ENCODE measurements around the gene NDUFA3.

Gene NDUFA3

DNA sequence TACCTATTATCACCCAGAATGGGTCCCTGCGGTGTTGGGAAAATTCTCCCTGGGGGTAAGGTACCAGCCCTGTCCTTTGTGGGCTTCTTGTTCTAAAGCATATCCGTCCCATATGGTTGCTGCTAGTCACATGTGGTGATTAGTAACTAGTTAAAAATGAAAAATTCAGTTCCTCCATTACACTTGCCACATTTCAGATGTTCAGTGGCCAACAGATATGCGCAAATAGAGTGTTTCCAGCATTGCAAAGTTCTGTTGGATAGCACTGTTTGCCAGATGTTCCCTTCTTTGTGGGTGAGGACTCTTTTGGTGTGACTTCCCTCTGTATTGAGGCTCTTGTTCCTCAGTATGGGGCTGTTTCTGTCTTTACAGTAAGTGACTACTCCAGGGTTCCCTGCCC, 38.7 kb downstream of the NDUFA3 start:
- no peak for DNase-seq

- DNase-seq: no peak
Measured at GRCh38 chr19:54142166-54142780, 39.6 kb downstream of the NDUFA3 start.

DNA sequence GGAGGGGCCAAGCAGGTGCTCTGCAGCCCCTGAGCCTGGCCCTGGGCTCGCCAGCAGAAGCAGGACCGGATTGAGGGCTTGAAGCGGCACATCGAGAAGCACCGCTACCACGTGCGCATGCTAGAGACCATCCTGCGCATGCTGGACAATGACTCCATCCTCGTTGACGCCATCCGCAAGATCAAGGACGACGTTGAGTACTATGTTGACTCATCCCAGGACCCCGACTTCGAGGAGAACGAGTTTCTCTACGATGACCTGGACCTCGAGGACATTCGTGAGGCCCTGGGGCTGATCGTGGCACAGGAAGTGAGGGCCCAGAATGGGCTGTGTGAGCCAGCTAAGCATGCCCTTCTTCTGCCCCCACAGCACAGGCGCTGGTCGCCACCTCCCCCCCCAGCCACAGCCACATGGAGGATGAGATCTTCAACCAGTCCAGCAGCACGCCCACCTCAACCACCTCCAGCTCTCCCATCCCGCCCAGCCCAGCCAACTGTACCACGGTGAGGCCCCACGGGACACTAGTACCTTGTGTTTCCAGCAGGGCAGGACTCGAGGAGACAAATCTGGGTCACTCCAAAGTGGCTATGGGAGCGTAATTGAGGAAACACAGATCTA, 43.0 kb downstream of the NDUFA3 start:
- DNase-seq: no peak

- DNase-seq: no peak
Measured at GRCh38 chr19:54147676-54148075, 45.0 kb downstream of the NDUFA3 start.

GRCh38 chr19:54148158-54148557, 45.5 kb downstream of the NDUFA3 start:
- DNase-seq: no peak

DNA sequence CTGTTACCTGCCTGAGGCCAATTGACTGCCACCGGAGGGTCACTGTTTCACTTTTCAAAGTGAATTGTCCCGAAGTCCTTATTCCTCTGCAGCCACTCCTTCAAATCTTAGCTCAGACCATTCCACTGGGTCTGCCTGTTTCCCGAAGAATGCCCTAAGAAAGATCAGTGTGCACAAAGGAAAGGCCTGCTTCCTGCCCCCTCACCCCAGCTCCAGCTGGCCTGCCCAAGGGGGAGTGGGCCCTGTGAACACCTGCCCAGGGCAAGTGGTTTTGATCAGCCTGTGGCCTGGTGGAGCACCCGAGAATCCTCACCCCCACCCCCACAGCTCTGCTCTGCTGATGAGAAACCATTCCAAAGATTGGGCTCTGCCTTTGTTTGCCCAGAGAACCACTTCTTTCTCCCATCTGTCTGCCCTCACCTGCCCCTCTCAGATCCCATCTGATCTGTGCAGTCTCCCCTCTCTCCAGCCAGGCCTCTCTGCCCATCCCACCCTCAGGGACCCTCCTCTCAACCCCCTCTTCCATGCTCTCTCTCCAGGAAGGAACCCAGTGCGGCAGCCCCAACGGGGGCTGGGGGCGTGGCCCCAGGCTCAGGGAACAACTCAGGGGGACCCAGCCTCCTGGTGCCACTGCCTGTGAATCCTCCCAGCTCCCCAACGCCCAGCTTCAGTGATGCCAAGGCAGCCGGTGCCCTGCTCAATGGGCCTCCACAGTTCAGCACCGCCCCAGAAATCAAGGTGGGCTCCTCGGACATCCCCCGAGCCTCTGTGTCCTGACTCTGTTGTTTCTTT, 46.6 kb downstream of the NDUFA3 start:
- DNase-seq: no peak

- no peak for DNase-seq
Measured at GRCh38 chr19:54151362-54152035, 48.8 kb downstream of the NDUFA3 start.

- DNase-seq: no peak
Measured at GRCh38 chr19:54152267-54152666, 49.6 kb downstream of the NDUFA3 start.

DNA sequence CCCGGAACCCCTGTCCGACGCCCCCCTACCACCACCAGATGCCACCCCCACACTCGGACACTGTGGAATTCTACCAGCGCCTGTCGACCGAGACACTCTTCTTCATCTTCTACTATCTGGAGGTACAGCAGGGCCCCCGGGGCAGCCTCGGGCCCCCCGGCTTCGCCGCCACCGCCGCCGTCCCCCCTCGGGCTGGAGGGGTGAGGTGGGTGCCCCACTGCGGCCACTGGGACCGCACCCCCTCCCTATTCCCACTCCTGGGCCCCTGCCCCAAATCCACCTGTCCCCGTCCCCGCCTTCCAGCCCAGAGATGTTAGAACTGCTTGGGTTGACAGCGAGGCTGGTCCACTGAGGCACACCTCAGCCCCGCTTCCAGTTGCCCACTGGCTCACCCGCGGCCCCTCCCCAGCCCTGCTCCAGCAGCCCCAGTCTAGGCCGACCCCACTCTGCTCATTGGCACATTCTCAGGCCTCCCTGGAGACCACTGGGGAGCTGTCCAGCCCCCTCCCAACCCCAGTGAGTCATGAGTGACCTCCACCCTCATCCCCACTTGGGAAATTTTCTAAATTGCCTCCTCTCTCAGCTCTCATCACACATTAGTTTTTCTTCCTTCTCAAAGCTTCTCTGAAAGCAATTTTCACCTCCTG, 50.3 kb downstream of the NDUFA3 start:
- no peak for DNase-seq

GRCh38 chr19:54153731-54154326, 51.2 kb downstream of the NDUFA3 start:
- no peak for DNase-seq

- no peak for DNase-seq
Measured at GRCh38 chr19:54154603-54155345, 52.1 kb downstream of the NDUFA3 start.

DNA sequence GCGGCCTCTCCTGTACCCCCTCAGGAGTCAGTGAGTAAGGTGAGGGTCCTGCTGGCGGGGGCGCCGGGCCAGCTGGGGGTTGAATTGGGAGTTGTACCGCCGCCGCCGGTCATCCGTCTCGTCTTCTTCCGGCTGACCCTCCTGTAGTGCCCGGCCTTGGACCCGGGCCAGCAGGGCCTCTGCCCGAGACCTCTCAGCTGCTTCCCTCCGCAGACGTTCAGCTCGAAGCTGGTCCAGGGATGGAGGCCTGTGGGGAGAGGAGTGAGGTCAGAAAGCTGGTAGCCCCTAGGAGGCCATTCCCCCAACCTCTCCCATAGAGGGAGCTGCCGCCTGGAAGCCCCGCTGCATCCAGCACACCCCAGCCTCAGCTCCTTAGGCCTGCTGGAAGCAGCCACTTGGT, 53.0 kb downstream of the NDUFA3 start:
- DNase-seq: no peak

DNA sequence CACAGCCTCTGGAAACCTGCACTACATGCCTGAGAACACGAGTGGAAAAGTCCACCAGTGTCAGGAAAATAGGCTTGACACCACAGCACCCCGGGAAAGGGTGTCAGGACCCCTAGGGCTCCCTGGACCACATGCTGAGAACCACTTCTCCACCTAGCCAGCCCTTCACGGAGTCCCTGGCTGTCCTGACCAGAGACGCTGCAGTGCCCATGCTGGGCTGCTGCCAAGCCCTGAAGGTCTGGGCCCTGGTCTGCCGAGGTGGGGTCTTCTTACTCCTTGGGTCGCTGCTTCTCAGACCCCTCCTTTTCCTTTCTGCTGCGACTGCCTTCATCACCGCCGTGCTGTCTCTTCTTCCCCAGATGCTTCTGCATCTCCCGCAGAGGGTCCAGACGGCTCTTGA, 53.8 kb downstream of the NDUFA3 start:
- DNase-seq: no peak

- DNase-seq: no peak
Measured at GRCh38 chr19:54156953-54157352, 54.3 kb downstream of the NDUFA3 start.

Measured in CD4-positive, alpha-beta T cell treated with Interleukin-15 for 1 hour (primary cell).